Endometrial microvascular endothelial cells (primary cell): ENCODE measurements around the gene CPB1. TPM values are rescaled to one million over a fixed set of nuclear protein-coding genes. Genes with fewer than 3 reads are reported as not detected.
"Not testable (repeated sequence)": the region's sequence is repeated elsewhere in the genome, so short reads cannot be mapped to it uniquely, and the experiment has no call there.

Experiments
- in situ Hi-C: cut with HindIII; loops from 2 replicates; pipeline ENCODE4 v1.10.0; 2017; ENCODE audit warnings: low sequenced_read_pairs, low pct_unique_long_range_greater_than_20kb; ENCODE audit errors: inconsistent ontology term
- total RNA-seq: library from RNA; depleted of rRNA; stranded (reverse); fragments of >200 nt; gene quantifications from one replicate; pipeline ENCODE4 v1.2.3, GENCODE V29; 2015; ENCODE audit errors: inconsistent ontology term

CPB1 gene
- total RNA-seq: not detected

DNA sequence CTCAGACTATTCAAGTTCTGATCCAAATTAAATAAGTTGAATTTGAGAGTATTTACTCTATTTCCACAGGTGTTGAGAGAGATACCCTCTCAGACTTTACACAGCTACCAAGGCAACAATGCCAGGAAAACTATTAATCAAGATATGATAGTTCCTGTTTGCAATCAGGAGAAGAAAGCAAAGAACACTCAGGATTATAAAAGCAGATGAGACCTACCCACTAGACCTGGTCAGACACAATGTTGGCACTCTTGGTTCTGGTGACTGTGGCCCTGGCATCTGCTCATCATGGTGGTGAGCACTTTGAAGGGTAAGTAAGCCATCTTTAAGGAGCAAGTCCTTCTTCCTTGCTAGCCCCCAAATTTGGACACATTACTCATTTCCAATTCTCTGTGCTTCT, at the start of gene CPB1:
TSS of gene CPB1 (plus strand) at position 227 of the 400 bp plus-strand sequence. CDS start at position 240, 13 bp downstream.
- in situ Hi-C loops: no loop called here

DNA sequence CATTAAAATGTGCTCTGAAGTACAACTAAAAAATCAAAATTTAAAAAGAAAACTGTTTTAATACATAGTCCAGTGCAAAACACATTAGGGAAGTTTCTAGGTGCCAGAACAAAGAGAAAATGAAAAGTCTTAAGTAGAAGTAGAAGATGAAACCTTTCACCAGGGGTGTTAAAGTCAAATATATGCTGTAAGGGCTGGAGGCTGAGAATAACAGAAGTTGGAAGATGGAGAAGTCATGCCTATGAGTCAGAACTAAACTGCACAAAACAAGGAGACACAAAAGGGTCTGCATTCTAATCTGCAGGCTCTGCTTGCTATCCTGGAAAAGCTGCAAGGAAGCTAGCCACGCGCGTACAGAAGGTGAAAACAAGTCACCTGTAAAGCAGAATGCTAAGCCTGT, 48.7 kb upstream of the CPB1 start:
- in situ Hi-C loops: no loop called here

DNA sequence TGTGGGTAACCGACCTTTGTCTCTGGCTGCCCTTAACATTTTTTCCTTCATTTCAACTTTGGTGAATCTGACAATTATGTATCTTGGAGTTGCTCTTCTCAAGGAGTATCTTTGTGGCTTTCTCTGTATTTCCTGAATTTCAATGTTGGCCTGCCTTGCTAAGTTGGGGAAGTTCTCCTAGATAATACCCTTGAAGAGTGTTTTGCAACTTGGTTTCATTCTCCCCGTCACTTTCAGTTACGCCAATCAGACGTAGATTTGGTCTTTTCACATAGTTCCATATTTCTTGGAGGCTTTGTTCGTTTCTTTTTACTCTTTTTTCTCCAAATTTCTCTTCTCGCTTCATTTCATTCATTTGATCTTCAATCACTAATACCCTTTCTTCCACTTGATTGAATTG, 42.6 kb upstream of the CPB1 start:
- in situ Hi-C loops: not testable (repeated sequence)

DNA sequence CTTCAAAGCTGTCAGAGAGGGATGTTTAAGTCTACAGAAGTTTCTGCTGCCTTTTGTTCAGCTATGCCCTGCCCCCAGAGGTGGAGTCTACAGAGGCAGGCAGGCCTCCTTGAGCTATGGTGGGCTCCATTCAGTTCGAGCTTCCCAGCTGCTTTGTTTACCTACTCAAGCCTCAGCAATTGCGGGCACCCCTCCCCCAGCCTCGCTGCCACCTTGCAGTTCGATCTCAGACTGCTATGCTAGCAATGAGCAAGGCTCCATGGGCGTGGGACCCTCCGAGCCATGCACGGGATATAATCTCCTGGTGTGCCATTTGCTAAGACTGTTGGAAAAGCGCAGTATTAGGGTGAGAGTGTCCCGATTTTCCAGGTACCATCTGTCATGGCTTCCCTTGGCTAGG, 41.5 kb upstream of the CPB1 start:
- in situ Hi-C loops: not testable (repeated sequence)

DNA sequence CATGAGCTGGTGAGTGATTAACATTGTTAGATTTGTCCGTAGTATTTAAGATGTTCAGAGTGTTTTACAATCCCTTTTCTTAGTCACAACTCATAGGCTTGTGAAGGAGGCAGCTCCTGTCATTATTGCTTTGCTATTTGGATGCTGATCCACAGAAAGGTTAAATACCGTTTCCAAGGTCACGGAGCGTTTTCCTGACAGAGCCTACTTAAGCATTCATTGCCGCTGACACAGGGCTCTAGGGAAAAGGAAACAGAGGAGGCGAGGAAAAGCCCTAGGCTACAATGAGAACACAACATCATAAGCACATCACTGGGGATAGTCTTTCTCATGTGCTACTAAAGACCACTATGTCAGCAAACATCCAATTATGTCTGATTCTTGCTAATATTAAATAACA, 38.5 kb upstream of the CPB1 start:
- in situ Hi-C loops: no loop called here

DNA sequence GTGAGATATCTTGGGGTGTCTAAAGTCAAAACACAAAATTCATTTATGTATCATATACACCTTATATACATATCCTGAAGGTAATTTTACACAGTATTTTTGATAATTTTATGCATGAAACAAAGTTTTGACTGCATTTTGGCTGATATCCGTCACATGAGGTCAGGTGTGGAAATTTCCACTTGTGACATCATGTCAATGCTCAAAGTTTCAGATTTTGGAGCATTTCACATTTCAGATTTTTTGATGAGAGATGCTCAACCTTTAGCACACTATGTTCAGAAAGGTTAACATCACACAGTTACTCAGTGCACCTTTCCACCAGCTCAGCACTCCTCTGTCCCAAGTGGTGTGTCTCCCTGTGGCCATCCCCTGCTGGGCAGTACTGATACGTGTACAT, 37.7 kb upstream of the CPB1 start:
- in situ Hi-C loops: no loop called here

DNA sequence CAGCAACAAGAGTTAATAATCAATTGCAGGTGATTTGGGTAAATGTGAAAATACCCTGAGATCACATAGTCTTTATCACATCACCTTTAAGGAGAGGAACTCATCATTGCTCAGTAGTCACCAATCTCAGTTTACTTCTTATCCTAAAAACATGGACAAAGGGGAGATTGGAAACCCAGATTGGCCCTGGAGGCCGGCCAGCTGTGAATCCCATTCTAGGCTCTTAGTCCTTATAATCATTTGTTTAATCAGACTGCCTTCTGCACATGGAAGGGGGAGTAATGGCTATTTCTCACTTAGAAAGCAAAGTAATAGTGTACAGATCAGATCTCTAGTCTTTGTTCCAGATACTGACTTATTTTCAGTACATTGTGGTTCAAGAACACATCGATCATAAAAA, 37.2 kb upstream of the CPB1 start:
- in situ Hi-C loops: no loop called here

DNA sequence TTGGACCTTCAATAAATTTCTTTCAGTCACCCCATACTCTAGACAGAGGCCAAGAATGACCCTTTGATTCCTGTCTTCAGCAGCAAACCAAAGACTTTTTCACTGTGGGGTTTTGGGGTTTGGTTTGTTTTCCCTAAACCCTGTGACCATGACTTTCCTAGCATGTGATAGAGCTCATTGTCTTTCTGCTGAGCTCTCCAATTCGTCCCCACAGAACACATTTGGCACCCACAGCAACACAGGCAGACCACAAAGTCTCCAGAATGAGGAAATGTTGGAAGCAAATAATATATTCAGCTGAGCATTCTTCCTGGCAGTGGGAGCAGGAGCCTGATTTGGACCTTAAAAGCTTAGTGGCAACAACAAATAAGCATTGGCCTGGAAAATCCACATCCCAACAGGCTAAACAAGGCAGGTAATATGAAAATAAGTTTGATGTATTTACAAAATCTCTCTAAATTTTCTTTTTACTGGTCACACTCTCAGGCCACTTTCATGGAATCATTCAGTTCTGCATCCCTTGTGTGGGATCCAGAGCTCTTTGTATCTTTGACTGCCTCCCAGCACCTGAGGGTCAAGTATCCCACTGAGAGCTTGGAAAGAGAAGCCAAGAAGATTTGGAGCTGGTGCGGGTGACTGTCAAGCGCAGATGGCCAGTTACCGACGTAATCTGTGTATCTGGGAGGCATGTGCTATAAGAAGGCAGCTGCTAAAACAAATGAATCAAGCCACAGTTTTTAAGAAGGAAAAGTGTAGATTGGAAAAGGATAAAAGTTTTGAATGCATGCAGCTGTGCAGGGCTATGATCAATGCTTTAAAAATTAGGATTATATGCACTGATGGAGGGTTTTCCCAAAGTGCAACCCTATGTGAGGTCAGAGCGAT, 36.5 kb upstream of the CPB1 start:
- in situ Hi-C loops: no loop called here

DNA sequence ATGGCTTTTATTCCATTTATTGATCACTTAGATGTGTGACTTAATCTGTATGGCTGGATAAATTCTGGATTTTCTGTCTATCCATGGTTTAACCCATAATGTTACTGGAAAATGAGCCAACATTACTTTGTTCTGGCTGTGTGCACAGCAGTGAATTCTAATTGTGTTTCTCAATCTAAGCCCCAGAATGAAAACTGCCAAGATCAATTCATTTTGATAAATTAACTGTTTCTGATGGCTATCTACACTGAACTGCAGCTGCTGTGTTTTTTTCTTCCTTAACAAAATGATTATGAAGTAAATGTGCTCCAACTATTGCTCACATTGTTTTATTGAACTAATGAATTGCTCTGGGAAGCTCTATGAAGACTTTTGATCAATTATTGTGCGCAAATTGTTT, 35.7 kb upstream of the CPB1 start:
- in situ Hi-C loops: no loop called here

DNA sequence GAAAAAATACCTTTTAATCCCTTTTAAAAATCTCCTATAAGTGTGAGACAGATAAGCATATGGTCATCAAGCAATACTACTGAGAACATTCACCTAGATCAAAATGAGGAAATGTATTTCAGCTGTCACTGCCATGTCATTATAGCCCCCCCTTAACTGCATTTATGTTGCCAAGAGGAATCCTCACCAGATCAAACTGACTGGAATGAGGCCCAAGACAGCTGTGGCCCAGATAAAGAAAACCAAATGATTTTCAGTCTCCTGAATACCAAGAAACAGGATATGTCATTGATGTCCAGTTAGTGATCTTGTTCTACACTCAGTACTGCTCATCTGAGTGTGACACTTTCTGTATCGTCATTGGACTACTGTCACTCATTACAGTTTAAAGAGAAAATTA, 35.1 kb upstream of the CPB1 start:
- in situ Hi-C loops: no loop called here

DNA sequence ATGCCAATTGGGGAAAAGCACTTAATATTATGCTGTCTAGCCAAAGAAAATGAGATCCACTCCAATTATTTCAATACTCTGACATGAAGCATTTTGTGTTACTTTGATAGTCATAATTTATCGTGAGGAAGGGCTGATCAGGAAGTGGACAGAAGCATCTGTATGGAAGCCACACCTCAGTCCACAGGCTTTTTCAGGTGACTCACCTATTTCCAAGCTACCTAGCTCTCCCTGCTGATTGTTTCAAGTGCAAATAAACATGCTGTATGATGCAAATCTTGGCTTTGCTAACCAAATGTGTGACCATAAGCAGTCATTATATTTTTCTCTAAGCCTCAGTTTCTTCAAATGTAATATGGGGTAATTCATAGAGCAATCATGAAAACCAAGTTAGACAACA, 30.8 kb upstream of the CPB1 start:
- in situ Hi-C loops: no loop called here

DNA sequence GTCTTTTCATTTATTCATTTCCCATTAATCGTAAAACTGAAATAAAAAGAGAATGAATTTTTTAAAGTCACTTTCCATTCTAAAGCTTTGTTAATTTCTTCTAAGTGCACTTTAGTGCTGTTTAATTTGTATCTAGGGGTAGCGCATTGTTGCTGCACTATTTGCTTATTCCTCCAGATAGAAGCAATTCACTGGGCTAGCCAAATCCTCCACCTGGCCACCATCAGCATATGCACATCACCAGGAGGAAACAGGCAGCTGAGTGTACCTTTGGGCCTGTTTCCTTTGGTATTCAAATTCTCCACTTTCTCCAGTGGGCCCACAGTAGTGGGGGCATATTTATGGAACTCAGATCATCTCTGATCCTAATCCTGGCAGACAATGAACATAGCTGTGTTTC, 29.8 kb upstream of the CPB1 start:
- in situ Hi-C loops: no loop called here

DNA sequence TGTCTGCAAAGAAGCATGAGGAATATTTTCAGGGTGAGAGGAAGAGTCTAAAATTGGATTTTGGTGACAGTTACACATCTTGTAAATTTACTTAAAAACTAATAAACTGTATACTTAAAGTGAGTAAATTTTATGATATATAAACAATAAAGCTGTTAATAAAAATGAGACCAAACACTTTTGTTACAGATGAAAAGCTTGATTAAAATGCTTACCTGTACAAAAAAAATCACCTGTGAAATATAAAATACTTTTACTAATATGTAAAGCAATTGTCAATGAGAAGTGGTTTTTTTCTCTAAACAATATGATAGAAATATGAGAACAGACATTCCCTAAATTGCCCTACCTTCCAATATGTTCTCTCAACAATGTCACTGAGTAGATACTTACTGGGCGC, 27.2 kb upstream of the CPB1 start:
- in situ Hi-C loops: no loop called here

DNA sequence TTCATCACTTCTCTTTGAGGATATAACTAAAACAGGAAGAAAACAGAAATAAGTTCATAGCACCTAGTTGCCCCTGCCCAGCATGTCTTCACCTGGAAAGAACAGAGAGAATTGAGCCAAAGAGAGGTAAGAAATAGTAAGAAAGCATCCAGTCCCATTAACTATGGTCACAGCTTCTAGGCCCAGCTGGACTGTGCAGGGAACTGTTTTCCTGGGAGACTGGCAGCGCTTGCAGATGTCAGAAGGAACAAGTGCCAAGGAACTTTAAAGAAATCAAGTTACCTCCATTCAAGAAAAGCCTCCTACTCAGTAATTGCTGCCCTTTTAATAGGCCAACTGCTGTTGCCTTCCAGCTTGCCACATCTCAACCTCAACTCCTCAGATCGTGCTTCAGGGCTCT, 17.8 kb upstream of the CPB1 start:
- in situ Hi-C loops: no loop called here

DNA sequence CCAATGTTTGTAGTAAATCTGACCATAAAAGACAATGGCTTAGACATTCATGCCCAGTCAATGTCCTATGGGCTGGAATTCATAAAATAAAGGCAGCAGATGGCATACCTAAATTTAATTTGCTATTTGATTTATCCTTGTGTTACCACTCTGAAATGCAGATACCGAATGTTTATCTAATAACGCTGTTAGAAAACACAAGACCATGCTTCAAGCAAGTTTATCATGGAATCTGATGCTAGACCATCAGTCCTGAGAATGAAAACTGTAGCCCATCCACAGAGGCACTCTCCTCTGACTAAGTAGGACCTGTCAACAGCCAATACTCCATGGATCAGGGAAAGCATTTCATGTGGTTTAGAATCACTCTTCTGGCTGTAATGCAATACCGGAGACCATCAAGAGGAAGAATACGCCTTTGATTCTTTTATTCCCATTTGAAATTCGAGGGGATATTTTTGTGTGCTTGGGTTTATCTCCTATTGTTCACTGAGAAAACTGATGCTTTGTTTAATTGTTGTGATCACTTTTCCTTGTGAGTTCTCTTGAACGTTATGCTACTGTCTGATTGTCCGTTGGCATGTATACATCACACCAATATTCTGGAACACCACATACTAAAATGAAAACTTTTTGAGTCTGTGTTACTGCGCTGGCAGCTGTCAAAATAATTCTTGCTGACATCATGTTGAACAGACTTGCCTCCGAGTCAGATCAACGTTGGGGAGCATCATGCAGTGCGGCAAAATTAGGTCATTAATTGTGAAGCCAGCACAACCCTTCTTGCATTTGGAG, 12.1 kb upstream of the CPB1 start:
- in situ Hi-C loops: no loop called here

DNA sequence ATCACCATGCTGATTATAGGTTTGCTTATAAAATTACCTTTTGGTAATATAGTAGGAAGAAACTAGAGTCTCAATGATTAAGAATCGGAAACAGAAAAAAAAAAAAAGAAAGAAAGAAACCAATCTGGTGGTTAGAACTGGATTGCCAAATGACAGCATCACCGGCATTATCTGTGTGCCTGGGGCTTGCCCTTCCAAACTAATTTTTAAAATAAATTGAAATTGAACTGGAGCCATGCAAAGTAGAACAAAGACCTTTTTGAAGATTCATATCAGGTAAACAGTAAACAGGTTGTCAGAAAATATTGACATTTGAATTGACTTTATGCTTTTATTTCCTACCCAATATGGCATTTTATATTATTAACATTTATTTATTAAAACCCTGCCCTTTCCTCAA, 11.2 kb upstream of the CPB1 start:
- in situ Hi-C loops: no loop called here

DNA sequence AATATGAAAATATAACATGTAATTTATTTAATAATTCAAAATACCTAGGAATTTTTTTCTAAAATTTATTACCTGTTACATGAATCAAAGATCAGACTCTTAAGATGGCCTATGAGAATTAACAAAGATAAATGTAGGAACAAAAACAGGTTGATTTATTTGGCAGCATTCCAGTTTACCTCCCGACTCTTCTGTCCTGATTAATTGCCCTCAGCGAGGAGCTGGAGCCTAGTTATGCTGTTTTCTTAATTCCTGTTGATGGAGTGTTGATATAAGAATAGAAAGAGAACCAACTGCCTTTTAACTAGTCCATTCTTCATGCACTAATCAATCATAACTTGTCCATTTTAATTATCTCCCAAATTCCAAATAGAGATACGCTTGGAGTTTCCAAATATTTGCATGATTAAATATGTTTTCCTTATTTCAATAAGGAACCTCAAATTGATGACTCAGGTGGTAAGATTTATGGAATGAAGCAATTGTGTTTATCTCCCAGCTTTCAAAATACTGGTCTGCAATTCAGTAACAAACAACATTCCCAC, 10.6 kb upstream of the CPB1 start:
- in situ Hi-C loops: no loop called here

DNA sequence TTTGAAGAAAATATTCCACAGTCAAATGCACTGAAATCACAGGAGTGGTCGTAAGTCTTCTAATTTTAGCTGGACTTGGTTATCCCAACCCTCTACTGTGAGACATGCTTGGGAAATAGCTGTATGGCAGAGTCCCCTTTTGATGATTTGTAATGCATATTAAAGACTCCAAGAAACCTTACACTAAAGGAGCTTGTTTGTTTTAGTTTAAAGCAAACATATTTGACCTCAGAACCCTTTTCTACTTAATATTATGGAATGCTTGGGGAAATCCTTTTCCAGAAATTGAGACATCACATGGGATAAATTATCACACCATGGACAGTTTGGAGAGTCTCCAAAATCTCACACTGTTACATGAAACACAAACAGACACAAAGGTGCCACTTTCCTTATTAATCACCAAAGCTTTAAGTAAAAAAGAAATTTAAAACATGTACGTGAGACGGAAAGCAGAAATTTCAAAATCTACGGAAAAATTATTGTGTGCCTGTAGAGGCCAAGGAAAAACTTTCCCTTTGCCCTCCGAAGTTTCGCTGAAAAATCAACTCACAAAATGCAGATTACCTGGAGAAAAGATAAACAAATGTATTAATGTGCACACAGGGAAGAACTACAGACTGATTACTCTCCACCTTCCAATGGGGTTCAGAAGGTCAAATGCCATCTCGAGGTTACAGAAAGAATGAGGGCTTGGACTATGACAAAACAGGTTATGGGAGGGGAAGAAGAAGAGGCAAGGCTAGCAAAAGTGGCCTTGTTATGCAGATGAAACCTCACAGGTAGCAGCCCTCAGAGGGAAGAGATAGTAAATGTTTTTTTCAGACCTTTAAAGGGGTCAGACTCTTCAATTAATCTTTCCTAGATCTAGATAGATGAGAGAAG, 7.0 kb upstream of the CPB1 start:
- in situ Hi-C loops: no loop called here

DNA sequence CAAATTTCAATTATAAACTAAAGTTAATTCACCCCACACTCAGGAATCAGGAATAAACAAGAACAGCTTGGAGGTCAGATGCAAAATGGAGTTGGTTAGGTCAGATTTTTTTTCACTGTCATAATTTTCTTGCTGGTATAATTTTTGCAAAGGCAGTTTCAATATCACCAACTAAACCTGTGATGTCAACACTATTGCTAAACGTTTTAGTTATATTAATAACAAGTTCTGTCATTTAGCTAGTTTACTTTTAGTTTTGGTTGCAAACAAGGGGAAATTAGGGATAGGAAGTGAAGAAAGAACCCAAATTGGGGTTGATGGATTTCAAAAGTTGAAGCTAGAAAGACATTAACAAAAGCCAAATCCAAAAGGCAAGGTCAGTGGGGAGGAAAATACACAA, 4.6 kb upstream of the CPB1 start:
- in situ Hi-C loops: no loop called here
